Measurements from ENCODE around the gene GOLPH3.
"Not testable (repeated sequence)": the region's sequence is repeated elsewhere in the genome, so short reads cannot be mapped to it uniquely, and the experiment has no call there.

DNA sequence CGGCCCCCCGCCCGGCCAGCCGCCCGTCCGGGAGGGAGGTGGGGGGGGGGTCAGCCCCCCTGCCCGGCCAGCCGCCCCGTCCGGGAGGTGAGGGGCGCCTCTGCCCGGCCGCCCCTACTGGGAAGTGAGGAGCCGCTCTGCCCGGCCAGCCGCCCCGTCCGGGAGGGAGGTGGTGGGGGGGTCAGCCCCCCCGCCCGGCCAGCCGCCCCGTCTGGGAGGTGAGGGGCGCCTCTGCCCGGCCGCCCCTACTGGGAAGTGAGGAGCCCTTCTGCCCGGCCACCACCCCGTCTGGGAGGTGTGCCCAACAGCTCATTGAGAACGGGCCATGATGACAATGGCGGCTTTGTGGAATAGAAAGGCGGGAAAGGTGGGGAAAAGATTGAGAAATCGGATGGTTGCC lies 34.7 kb upstream of the GOLPH3 start:
- not testable (repeated sequence) for TF ChIP-seq ZNF138 (tag by site-specific recombination; IDR thresholded peaks at IDR 0.05; ENCODE audit: borderline replicate concordance); CTCF (tag by site-specific recombination; IDR thresholded peaks at IDR 0.05); ZNF350 (tag by site-specific recombination; IDR thresholded peaks at IDR 0.05); MZF1 (tag by site-specific recombination; IDR thresholded peaks at IDR 0.05; ENCODE audit: borderline replicate concordance); ZNF211 (tag by site-specific recombination; IDR thresholded peaks at IDR 0.05; ENCODE audit: low read depth); ZNF560 (tag by site-specific recombination; IDR thresholded peaks at IDR 0.05; ENCODE audit: borderline replicate concordance); ZNF140 (tag by site-specific recombination; IDR thresholded peaks at IDR 0.05); ZNF302 (tag by site-specific recombination; IDR thresholded peaks at IDR 0.05; ENCODE audit: low read depth); ZNF121 (tag by site-specific recombination; IDR thresholded peaks at IDR 0.05); ZNF704 (tag by site-specific recombination; IDR thresholded peaks at IDR 0.05)
- TF ChIP-seq, protein P1, sequence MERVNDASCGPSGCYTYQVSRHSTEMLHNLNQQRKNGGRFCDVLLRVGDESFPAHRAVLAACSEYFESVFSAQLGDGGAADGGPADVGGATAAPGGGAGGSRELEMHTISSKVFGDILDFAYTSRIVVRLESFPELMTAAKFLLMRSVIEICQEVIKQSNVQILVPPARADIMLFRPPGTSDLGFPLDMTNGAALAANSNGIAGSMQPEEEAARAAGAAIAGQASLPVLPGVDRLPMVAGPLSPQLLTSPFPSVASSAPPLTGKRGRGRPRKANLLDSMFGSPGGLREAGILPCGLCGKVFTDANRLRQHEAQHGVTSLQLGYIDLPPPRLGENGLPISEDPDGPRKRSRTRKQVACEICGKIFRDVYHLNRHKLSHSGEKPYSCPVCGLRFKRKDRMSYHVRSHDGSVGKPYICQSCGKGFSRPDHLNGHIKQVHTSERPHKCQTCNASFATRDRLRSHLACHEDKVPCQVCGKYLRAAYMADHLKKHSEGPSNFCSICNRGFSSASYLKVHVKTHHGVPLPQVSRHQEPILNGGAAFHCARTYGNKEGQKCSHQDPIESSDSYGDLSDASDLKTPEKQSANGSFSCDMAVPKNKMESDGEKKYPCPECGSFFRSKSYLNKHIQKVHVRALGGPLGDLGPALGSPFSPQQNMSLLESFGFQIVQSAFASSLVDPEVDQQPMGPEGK (tag by site-specific recombination; IDR thresholded peaks at IDR 0.05) = not testable (repeated sequence)
- TF ChIP-seq, protein P2, sequence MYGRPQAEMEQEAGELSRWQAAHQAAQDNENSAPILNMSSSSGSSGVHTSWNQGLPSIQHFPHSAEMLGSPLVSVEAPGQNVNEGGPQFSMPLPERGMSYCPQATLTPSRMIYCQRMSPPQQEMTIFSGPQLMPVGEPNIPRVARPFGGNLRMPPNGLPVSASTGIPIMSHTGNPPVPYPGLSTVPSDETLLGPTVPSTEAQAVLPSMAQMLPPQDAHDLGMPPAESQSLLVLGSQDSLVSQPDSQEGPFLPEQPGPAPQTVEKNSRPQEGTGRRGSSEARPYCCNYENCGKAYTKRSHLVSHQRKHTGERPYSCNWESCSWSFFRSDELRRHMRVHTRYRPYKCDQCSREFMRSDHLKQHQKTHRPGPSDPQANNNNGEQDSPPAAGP (tag by site-specific recombination; IDR thresholded peaks at IDR 0.05) = not testable (repeated sequence)
- TF ChIP-seq, protein P3, sequence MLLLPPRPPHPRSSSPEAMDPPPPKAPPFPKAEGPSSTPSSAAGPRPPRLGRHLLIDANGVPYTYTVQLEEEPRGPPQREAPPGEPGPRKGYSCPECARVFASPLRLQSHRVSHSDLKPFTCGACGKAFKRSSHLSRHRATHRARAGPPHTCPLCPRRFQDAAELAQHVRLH (tag by site-specific recombination; IDR thresholded peaks at IDR 0.05) = not testable (repeated sequence)
- TF ChIP-seq, protein P4, sequence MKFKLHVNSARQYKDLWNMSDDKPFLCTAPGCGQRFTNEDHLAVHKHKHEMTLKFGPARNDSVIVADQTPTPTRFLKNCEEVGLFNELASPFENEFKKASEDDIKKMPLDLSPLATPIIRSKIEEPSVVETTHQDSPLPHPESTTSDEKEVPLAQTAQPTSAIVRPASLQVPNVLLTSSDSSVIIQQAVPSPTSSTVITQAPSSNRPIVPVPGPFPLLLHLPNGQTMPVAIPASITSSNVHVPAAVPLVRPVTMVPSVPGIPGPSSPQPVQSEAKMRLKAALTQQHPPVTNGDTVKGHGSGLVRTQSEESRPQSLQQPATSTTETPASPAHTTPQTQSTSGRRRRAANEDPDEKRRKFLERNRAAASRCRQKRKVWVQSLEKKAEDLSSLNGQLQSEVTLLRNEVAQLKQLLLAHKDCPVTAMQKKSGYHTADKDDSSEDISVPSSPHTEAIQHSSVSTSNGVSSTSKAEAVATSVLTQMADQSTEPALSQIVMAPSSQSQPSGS (tag by site-specific recombination; IDR thresholded peaks at IDR 0.05; ENCODE audit: low read depth) = not testable (repeated sequence)
